ENCODE measurements around the gene TSPAN15. TPM values are rescaled to one million over a fixed set of nuclear protein-coding genes. Genes with fewer than 3 reads are reported as not detected.

The TSPAN15 gene
- total RNA-seq, 1 donor from 2014 or later: 63.0 TPM

- no peak for DNase-seq (ENCODE audit: low read depth)
Measured at GRCh38 chr10:69552268-69552667, 101.0 kb downstream of the TSPAN15 start.

- no peak for DNase-seq (ENCODE audit: low read depth)
Measured at GRCh38 chr10:69553328-69553727, 102.1 kb downstream of the TSPAN15 start.

- DNase-seq (ENCODE audit: low read depth): no peak
Measured at GRCh38 chr10:69554611-69555010, 103.3 kb downstream of the TSPAN15 start.

Other genes starting within 250 kb of the TSPAN15 start
- gene HKDC1, start 231.1 kb upstream of the TSPAN15 start, total RNA-seq: 51.7 and 117 TPM in 2 replicates
- gene HK1, start 173.0 kb upstream of the TSPAN15 start, total RNA-seq: 69.6 and 131 TPM in 2 replicates
- 0.05 TPM in 1 of 2 replicates, not detected in the other for gene TACR2, start 34.5 kb upstream of the TSPAN15 start, total RNA-seq
- gene NEUROG3, start 122.0 kb downstream of the TSPAN15 start, total RNA-seq: not detected in 2 replicates
- 2.3 and 2.9 TPM in 2 replicates for gene FAM241B, start 178.8 kb downstream of the TSPAN15 start, total RNA-seq

All from renal cortical epithelial cell (primary cell).